KMS-11 (cell line): ENCODE data around the gene NINJ1.

ENCODE experiments used
- H2AFZ ChIP-seq: fragments of 200-600 bp; sonication (generic); 2 replicates; pipeline ENCODE4 v1.6.1; 2016; ENCODE audit warnings: antibody characterized with exemption, mixed run types, low read depth
- H3K27ac ChIP-seq: fragments of 200-600 bp; sonication (generic); 2 replicates; pipeline ENCODE4 v1.6.1; 2016; ENCODE audit warnings: mild to moderate bottlenecking, mixed run types
- H3K27me3 ChIP-seq: fragments of 200-600 bp; sonication (generic); 2 replicates; pipeline ENCODE4 v1.6.1; 2017; ENCODE audit warnings: mild to moderate bottlenecking, low read depth, mixed run types, moderate library complexity; ENCODE audit not compliant: insufficient read depth
- H3K36me3 ChIP-seq: fragments of 200-600 bp; sonication (generic); 2 replicates; pipeline ENCODE4 v1.6.1; 2017; ENCODE audit warnings: mild to moderate bottlenecking, mixed run types; ENCODE audit not compliant: insufficient read depth
- H3K4me1 ChIP-seq: fragments of 200-600 bp; sonication (generic); 2 replicates; pipeline ENCODE4 v1.6.1; 2016; ENCODE audit warnings: mild to moderate bottlenecking, low read depth, mixed run types; ENCODE audit not compliant: poor library complexity, severe bottlenecking
- H3K4me2 ChIP-seq: fragments of 200-600 bp; sonication (generic); 2 replicates; pipeline ENCODE4 v1.7.0; 2016; ENCODE audit warnings: mild to moderate bottlenecking, mixed run types
- H3K4me3 ChIP-seq: fragments of 200-600 bp; sonication (generic); IDR thresholded peaks from 2 replicates; pipeline ENCODE4 v1.6.1; 2017; ENCODE audit warnings: low read depth, low read length, mixed read lengths; ENCODE audit not compliant: insufficient read depth
- H3K79me2 ChIP-seq: fragments of 200-600 bp; sonication (generic); 2 replicates; pipeline ENCODE4 v1.6.1; 2016; ENCODE audit warnings: low read depth, mixed run types; ENCODE audit not compliant: insufficient read depth
- H3K9ac ChIP-seq: fragments of 200-600 bp; sonication (generic); 2 replicates; pipeline ENCODE4 v1.6.1; 2016; ENCODE audit warnings: mild to moderate bottlenecking, mixed run types
- H4K20me1 ChIP-seq: fragments of 200-600 bp; sonication (generic); 2 replicates; pipeline ENCODE4 v1.6.1; 2016; ENCODE audit warnings: mild to moderate bottlenecking, mixed run types; ENCODE audit not compliant: insufficient read depth
- CTCF ChIP-seq: fragments of 200-600 bp; sonication (generic); conservative IDR thresholded peaks from 2 replicates; pipeline ENCODE4 v1.6.1; 2017; ENCODE audit warnings: low read depth, mild to moderate bottlenecking, antibody characterized with exemption, low read length, moderate library complexity, mixed read lengths

Gene NINJ1

GRCh38 chr9:93134015-93134739 lies at the start of gene NINJ1:
TSS of gene NINJ1 (minus strand) at chr9:93134251. CDS start at chr9:93134217, 34 bp downstream.
- Histone ChIP-seq H3K27me3 (no peaks in the 10 kb centered on the region), H3K4me3 (no peak within 1 kb of the TSS), H3K4me2 (peak within 1 kb of the TSS; percentile 94), H3K36me3 (no peaks in the 10 kb centered on the region), H3K79me2 (peaks cover 13% of the 10 kb centered on the region), H4K20me1 (no peaks in the 10 kb centered on the region), H3K9ac (peak within 1 kb of the TSS; percentile 89), H3K27ac (peak within 1 kb of the TSS; percentile 72), H2AFZ (peak within 1 kb of the TSS; percentile 89), H3K4me1 (peaks cover 22% of the 10 kb centered on the region)
- no peak for TF ChIP-seq CTCF

GRCh38 chr9:93183131-93183662 lies 49.1 kb upstream of the NINJ1 start:
- Histone ChIP-seq H3K9ac (no peak overlapping the region; the same call in 1 of the 2 replicates), H4K20me1 (no peaks in the 10 kb centered on the region), H3K36me3 (no peaks in the 10 kb centered on the region), H3K27ac (no peak overlapping the region), H2AFZ (peak overlapping the region; percentile 83; the same call in 1 of the 2 replicates), H3K27me3 (no peaks in the 10 kb centered on the region), H3K79me2 (no peaks in the 10 kb centered on the region; the same call in 1 of the 2 replicates), H3K4me2 (peak overlapping the region; percentile 67), H3K4me3 (no peak overlapping the region), H3K4me1 (no peaks in the 10 kb centered on the region)
- TF ChIP-seq CTCF: no peak

GRCh38 chr9:93182572-93182971 lies 48.5 kb upstream of the NINJ1 start:
- Histone ChIP-seq H3K27ac (no peak overlapping the region), H2AFZ (no peak overlapping the region), H3K4me1 (no peaks in the 10 kb centered on the region), H3K27me3 (no peaks in the 10 kb centered on the region), H3K36me3 (no peaks in the 10 kb centered on the region), H4K20me1 (no peaks in the 10 kb centered on the region), H3K79me2 (no peaks in the 10 kb centered on the region; the same call in 1 of the 2 replicates), H3K4me3 (no peak overlapping the region), H3K9ac (no peak overlapping the region), H3K4me2 (no peak overlapping the region)
- TF ChIP-seq CTCF: no peak

- H3K4me2 ChIP-seq: no peak overlapping the region
- no peaks in the 10 kb centered on the region for H3K4me1 ChIP-seq
- no peaks in the 10 kb centered on the region for H3K27me3 ChIP-seq
- no peaks in the 10 kb centered on the region for H4K20me1 ChIP-seq
- H2AFZ ChIP-seq: no peak overlapping the region
- H3K4me3 ChIP-seq: no peak overlapping the region
- no peaks in the 10 kb centered on the region; the same call in 1 of the 2 replicates for H3K79me2 ChIP-seq
- H3K9ac ChIP-seq: no peak overlapping the region
- TF ChIP-seq CTCF: no peak
- H3K27ac ChIP-seq: no peak overlapping the region
- no peaks in the 10 kb centered on the region for H3K36me3 ChIP-seq
Observed at GRCh38 chr9:93181672-93182435, 47.8 kb upstream of the NINJ1 start.
